Nephron (organoid): ENCODE results near the gene ETV6.

Experiments used
- H3K27ac Mint-ChIP-seq, 3 experiments: 2 replicates each; pipeline ENCODE4 v1.8.0; 2020; ENCODE audit warnings: mixed read lengths in 3 of 3, mild to moderate bottlenecking in 2 of 3, moderate library complexity in 1 of 3
- H3K27me3 Mint-ChIP-seq: 2 replicates; pipeline ENCODE4 v1.8.0; 2021; ENCODE audit warnings: low read depth, mild to moderate bottlenecking, moderate library complexity, mixed read lengths
- H3K36me3 Mint-ChIP-seq: 2 replicates; pipeline ENCODE4 v1.8.0; 2020; ENCODE audit warnings: low read depth, mixed read lengths
- H3K4me1 Mint-ChIP-seq: 2 replicates; pipeline ENCODE4 v1.8.0; 2020; ENCODE audit warnings: mixed read lengths
- H3K4me3 Mint-ChIP-seq, 3 experiments: 2 replicates each; pipeline ENCODE4 v1.8.0; 2020; ENCODE audit warnings: mild to moderate bottlenecking in 3 of 3, mixed read lengths in 3 of 3, moderate library complexity in 2 of 3
- H3K9me3 Mint-ChIP-seq: 2 replicates; pipeline ENCODE4 v1.8.0; 2020; ENCODE audit warnings: mixed read lengths
- TF ChIP-seq, protein P1 (sequence below), 3 experiments: fragments of 200-600 bp; sonication (generic); IDR thresholded peaks; one replicate each; pipeline ENCODE4 v1.5.0; 2021; ENCODE audit warnings: antibody characterized with exemption in 3 of 3; ENCODE audit not compliant: unreplicated experiment in 3 of 3

Gene ETV6

DNA sequence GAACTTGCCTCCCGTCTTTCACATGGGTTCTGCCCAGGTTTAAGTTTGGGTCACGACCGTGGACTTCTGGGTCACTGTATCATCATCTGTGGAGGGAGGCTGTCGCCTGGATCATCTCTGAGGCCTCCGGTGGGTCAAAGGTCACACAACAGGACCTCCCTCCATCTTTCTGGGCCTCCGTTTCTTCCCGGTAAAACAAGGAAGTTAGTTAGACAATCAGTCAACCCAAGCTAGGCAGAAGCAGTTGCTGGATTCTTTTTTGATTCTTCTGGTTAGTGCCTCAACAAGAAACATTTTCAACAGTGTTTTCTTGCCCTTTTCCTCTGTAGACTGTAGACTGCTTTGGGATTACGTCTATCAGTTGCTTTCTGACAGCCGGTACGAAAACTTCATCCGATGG is 234.6 kb downstream of the ETV6 start:
- Mint-ChIP-seq H3K27me3 (no peaks in the 10 kb centered on the region), H3K4me1 (peaks cover 12% of the 10 kb centered on the region), H3K27ac (no peak overlapping the region), H3K36me3 (peaks cover 65% of the 10 kb centered on the region), H3K4me3 (no peak overlapping the region), H3K9me3 (peaks cover 5% of the 10 kb centered on the region)
- TF ChIP-seq, protein P1, sequence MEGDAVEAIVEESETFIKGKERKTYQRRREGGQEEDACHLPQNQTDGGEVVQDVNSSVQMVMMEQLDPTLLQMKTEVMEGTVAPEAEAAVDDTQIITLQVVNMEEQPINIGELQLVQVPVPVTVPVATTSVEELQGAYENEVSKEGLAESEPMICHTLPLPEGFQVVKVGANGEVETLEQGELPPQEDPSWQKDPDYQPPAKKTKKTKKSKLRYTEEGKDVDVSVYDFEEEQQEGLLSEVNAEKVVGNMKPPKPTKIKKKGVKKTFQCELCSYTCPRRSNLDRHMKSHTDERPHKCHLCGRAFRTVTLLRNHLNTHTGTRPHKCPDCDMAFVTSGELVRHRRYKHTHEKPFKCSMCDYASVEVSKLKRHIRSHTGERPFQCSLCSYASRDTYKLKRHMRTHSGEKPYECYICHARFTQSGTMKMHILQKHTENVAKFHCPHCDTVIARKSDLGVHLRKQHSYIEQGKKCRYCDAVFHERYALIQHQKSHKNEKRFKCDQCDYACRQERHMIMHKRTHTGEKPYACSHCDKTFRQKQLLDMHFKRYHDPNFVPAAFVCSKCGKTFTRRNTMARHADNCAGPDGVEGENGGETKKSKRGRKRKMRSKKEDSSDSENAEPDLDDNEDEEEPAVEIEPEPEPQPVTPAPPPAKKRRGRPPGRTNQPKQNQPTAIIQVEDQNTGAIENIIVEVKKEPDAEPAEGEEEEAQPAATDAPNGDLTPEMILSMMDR (IDR thresholded peaks at IDR 0.05; ENCODE audit: unreplicated experiment in 3 of 3), result no peak

- H3K9me3 Mint-ChIP-seq, result peaks cover 5% of the 10 kb centered on the region
- TF ChIP-seq, protein P1 (IDR thresholded peaks at IDR 0.05; ENCODE audit: unreplicated experiment in 3 of 3), result no peak
- no peaks in the 10 kb centered on the region for H3K27me3 Mint-ChIP-seq
- H3K27ac Mint-ChIP-seq, result no peak overlapping the region
- peaks cover 8% of the 10 kb centered on the region for H3K4me1 Mint-ChIP-seq
- no peak overlapping the region for H3K4me3 Mint-ChIP-seq
- peaks cover 71% of the 10 kb centered on the region for H3K36me3 Mint-ChIP-seq
Observed at GRCh38 chr12:11884706-11885105, 235.2 kb downstream of the ETV6 start.

DNA sequence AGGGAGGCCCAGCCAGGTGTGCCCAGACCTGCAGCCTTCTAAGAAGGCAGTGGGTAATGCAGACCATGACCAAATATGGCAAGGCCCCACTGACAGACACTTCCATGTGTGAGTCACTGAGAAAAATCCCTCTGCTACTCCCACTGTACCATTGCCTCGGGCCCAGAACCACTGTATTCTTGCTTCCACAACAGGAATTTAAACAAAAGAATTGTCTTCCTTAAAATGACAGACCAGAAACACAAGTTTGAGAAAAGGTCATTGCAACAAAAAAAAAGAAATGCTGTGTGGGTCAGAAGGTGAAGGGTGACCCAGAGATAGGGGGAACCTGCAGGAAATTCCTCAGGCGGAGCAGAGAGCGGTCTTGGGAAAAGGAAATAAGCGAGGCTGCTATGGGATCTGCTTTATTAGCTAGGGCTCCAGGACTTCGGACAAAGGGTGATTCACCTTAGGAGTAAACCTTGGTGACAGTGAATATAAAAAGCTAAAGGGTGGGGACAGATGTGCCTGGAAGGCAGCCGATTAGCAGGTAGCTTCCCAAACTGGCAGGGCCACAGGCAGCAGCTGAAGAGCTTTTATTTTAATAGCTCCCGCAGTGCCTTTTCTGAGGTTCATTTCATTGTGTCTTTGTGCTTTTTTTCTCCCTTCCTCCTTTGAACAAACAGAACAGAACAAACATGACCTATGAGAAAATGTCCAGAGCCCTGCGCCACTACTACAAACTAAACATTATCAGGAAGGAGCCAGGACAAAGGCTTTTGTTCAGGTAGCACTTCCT is 236.0 kb downstream of the ETV6 start:
- TF ChIP-seq, protein P1 (IDR thresholded peaks at IDR 0.05; ENCODE audit: unreplicated experiment in 3 of 3), result no peak
- peak overlapping the region in 2 of 3 experiments; percentile 1 to 26 for H3K27ac Mint-ChIP-seq
- peaks cover 71% of the 10 kb centered on the region for H3K36me3 Mint-ChIP-seq
- H3K4me3 Mint-ChIP-seq, result no peak overlapping the region
- H3K27me3 Mint-ChIP-seq, result no peaks in the 10 kb centered on the region
- peaks cover 5% of the 10 kb centered on the region for H3K9me3 Mint-ChIP-seq
- H3K4me1 Mint-ChIP-seq, result peaks cover 8% of the 10 kb centered on the region

DNA sequence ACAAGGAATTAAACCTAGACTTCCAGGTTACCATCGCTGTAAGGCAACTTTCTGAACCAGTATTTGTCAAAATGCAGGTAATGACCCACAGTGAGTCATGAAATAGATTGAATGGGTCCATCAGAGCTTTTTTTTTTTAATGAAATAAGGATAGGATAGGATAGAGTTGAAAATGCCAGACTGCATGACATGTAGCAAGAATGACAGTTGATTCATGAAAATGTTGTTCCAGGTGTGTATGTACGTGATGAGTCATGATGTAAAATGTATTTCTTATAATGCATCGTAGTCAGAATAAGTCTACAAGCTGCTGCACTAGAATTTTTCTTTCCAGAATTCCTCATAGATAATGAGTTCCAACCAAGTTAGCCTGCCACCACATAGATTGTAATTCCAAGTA is 236.9 kb downstream of the ETV6 start:
- no peaks in the 10 kb centered on the region for H3K27me3 Mint-ChIP-seq
- H3K27ac Mint-ChIP-seq, result no peak overlapping the region
- H3K4me1 Mint-ChIP-seq, result peaks cover 8% of the 10 kb centered on the region

DNA sequence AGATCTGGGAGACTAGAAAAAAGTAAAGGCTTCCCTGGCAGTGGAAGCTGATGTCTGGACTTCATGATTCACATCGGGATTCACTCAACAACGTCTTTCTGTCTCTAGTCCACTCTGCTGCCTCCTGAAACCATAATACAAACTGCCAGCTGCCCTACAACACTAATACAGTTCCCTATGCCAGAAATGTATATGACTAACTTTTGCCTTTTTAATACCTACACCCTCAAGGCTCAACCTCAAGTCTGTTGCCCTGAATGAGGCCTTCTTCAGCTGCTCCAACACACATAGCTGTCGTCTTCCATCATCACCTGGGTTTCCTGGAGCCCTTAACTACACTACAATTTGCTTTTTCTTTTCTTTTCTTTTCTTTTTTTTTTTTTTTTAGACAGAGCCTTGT is 238.6 kb downstream of the ETV6 start:
- H3K9me3 Mint-ChIP-seq, result peaks cover 5% of the 10 kb centered on the region
- no peaks in the 10 kb centered on the region for H3K27me3 Mint-ChIP-seq
- no peak overlapping the region for H3K4me3 Mint-ChIP-seq
- TF ChIP-seq, protein P1 (IDR thresholded peaks at IDR 0.05; ENCODE audit: unreplicated experiment in 3 of 3), result no peak
- H3K4me1 Mint-ChIP-seq, result peaks cover under 1% of the 10 kb centered on the region
- H3K36me3 Mint-ChIP-seq, result peaks cover 73% of the 10 kb centered on the region
- no peak overlapping the region for H3K27ac Mint-ChIP-seq

More for the DNA sequence above, 236.9 kb downstream of the ETV6 start:
- TF ChIP-seq, protein P1 (IDR thresholded peaks at IDR 0.05; ENCODE audit: unreplicated experiment in 3 of 3), result no peak
- Mint-ChIP-seq H3K36me3 (peaks cover 74% of the 10 kb centered on the region), H3K4me3 (no peak overlapping the region), H3K9me3 (peaks cover 5% of the 10 kb centered on the region)

- Mint-ChIP-seq H3K4me3 (no peak overlapping the region), H3K4me1 (peaks cover 8% of the 10 kb centered on the region), H3K27ac (no peak overlapping the region), H3K27me3 (no peaks in the 10 kb centered on the region), H3K36me3 (peaks cover 53% of the 10 kb centered on the region), H3K9me3 (peaks cover 5% of the 10 kb centered on the region)
- TF ChIP-seq, protein P1 (IDR thresholded peaks at IDR 0.05; ENCODE audit: unreplicated experiment in 3 of 3), result no peak
Observed at GRCh38 chr12:11891346-11891745, 241.9 kb downstream of the ETV6 start.
